ENCODE measurements around the gene MALL.
"Not testable (repeated sequence)": the region's sequence is repeated elsewhere in the genome, so short reads cannot be mapped to it uniquely, and the experiment has no call there.

Gene MALL

GRCh38 chr2:110097506-110098220 lies 18.0 kb downstream of the MALL start:
- TF ChIP-seq BHLHE40 (IDR thresholded peaks at IDR 0.05; ENCODE audit: borderline replicate concordance) (no peak), CTBP1 (IDR thresholded peaks at IDR 0.05; ENCODE audit: borderline replicate concordance) (no peak), LEF1 (IDR thresholded peaks at IDR 0.05; ENCODE audit: borderline replicate concordance) (no peak), FOXK2 (IDR thresholded peaks at IDR 0.05) (no peak), ARNT (IDR thresholded peaks at IDR 0.05) (no peak), TARDBP (IDR thresholded peaks at IDR 0.05) (no peak), L3MBTL2 (conservative IDR thresholded peaks at IDR 0.05) (no peak), SUZ12 (IDR thresholded peaks at IDR 0.05) (no peak)
- CTCF ChIA-PET = no interaction called here
- no peak for DNase-seq (ENCODE audit: extremely low spot score)
- POLR2A ChIA-PET = no interaction called here

GRCh38 chr2:110095994-110096633 lies 19.5 kb downstream of the MALL start:
- ChIA-PET POLR2A (no interaction called here), CTCF (no interaction called here)
- DNase-seq (ENCODE audit: extremely low spot score) = no peak
- TF ChIP-seq PKNOX1 (IDR thresholded peaks at IDR 0.05) = no peak
- TF ChIP-seq SUZ12 (IDR thresholded peaks at IDR 0.05) = no peak
- no peak for TF ChIP-seq L3MBTL2 (conservative IDR thresholded peaks at IDR 0.05)
- TF ChIP-seq SP1 (IDR thresholded peaks at IDR 0.05) = no peak
- TF ChIP-seq TARDBP (IDR thresholded peaks at IDR 0.05) = no peak
- no peak for TF ChIP-seq FOXM1 (IDR thresholded peaks at IDR 0.05; ENCODE audit: borderline replicate concordance)
- TF ChIP-seq CTBP1 (IDR thresholded peaks at IDR 0.05; ENCODE audit: borderline replicate concordance) = no peak
- no peak for TF ChIP-seq ARNT (IDR thresholded peaks at IDR 0.05)
- no peak for TF ChIP-seq LEF1 (IDR thresholded peaks at IDR 0.05; ENCODE audit: borderline replicate concordance)
- TF ChIP-seq FOXK2 (IDR thresholded peaks at IDR 0.05) = no peak
- no peak for TF ChIP-seq NFRKB (IDR thresholded peaks at IDR 0.05)
- TF ChIP-seq HDGF (IDR thresholded peaks at IDR 0.05; ENCODE audit: borderline replicate concordance) = no peak
- TF ChIP-seq ELF4 (IDR thresholded peaks at IDR 0.05) = no peak
- TF ChIP-seq FOXA1 (IDR thresholded peaks at IDR 0.05) = no peak

GRCh38 chr2:110094884-110095534 lies 20.6 kb downstream of the MALL start:
- POLR2A ChIA-PET; DNase-seq (ENCODE audit: extremely low spot score): not testable (repeated sequence)
- CTCF ChIA-PET = interaction anchor here (0.7 to 1.0 kb wide), 2 partner anchors 11 to 1545 kb away, joined by 3 read pairs; no protein-coding TSS in a partner anchor

GRCh38 chr2:110093924-110094323 lies 21.7 kb downstream of the MALL start:
- DNase-seq (ENCODE audit: extremely low spot score); CTCF ChIA-PET; POLR2A ChIA-PET: not testable (repeated sequence)

- POLR2A ChIA-PET; DNase-seq (ENCODE audit: extremely low spot score); CTCF ChIA-PET: not testable (repeated sequence)
These were observed 25.5 kb downstream of the MALL start for GRCh38 chr2:110090164-110090563.

- POLR2A ChIA-PET; CTCF ChIA-PET; DNase-seq (ENCODE audit: extremely low spot score): not testable (repeated sequence)
These were observed 31.9 kb downstream of the MALL start for GRCh38 chr2:110083757-110084156.

GRCh38 chr2:110083162-110083561 lies 32.5 kb downstream of the MALL start:
- CTCF ChIA-PET; DNase-seq (ENCODE audit: extremely low spot score); POLR2A ChIA-PET: not testable (repeated sequence)

GRCh38 chr2:110078104-110078503 lies 37.5 kb downstream of the MALL start:
- DNase-seq (ENCODE audit: extremely low spot score); POLR2A ChIA-PET; CTCF ChIA-PET: not testable (repeated sequence)

- POLR2A ChIA-PET, CTCF ChIA-PET: not testable (repeated sequence)
These were observed 39.7 kb downstream of the MALL start for GRCh38 chr2:110075896-110076295.

GRCh38 chr2:110069869-110070268 lies 45.8 kb downstream of the MALL start:
- POLR2A ChIA-PET; DNase-seq (ENCODE audit: extremely low spot score); CTCF ChIA-PET: not testable (repeated sequence)

More at GRCh38 chr2:110075896-110076295, 39.7 kb downstream of the MALL start:
- not testable (repeated sequence) for DNase-seq (ENCODE audit: extremely low spot score)

GRCh38 chr2:110068153-110068552 lies 47.5 kb downstream of the MALL start:
- DNase-seq (ENCODE audit: extremely low spot score); POLR2A ChIA-PET; CTCF ChIA-PET: not testable (repeated sequence)

- POLR2A ChIA-PET, CTCF ChIA-PET: not testable (repeated sequence)
These were observed 53.3 kb downstream of the MALL start for GRCh38 chr2:110062332-110062731.

GRCh38 chr2:110060550-110060949 lies 55.1 kb downstream of the MALL start:
- CTCF ChIA-PET; POLR2A ChIA-PET; DNase-seq (ENCODE audit: extremely low spot score): not testable (repeated sequence)

More at GRCh38 chr2:110062332-110062731, 53.3 kb downstream of the MALL start:
- DNase-seq (ENCODE audit: extremely low spot score) = not testable (repeated sequence)

- POLR2A ChIA-PET; DNase-seq (ENCODE audit: extremely low spot score); CTCF ChIA-PET: not testable (repeated sequence)
These were observed 55.8 kb downstream of the MALL start for GRCh38 chr2:110059694-110060358.
